Renal pelvis (tissue), 4 donors: ENCODE results near the gene PDZD4. TPM values are rescaled to one million over a fixed set of nuclear protein-coding genes. Genes with fewer than 3 reads are reported as not detected.

Experiments used
- DNase-seq: peaks from one replicate; pipeline ENCODE4 v3.0.0-alpha.2; 2013
- polyA plus RNA-seq, 3 donors: library from polyadenylated mRNA; unstranded; fragments of 120-200 nt; gene quantifications; one replicate each; pipeline ENCODE4 v1.2.1, GENCODE V29; 2013; ENCODE audit not compliant: insufficient read length in 3 of 3

PDZD4 gene
- polyA plus RNA-seq, 3 donors, result 8.4 to 12.0 (median 11.7) TPM

GRCh38 chrX:153773741-153774575 lies 56.4 kb downstream of the PDZD4 start:
- no peak for DNase-seq

- no peak for DNase-seq
These were observed 57.1 kb downstream of the PDZD4 start for GRCh38 chrX:153773218-153773611.

- DNase-seq, result no peak
These were observed 57.8 kb downstream of the PDZD4 start for GRCh38 chrX:153772316-153773217.

- DNase-seq, result no peak
These were observed 58.7 kb downstream of the PDZD4 start for GRCh38 chrX:153771415-153772315.

- DNase-seq, result no peak
These were observed 59.5 kb downstream of the PDZD4 start for GRCh38 chrX:153770601-153771414.

- no peak for DNase-seq
These were observed 60.3 kb downstream of the PDZD4 start for GRCh38 chrX:153769865-153770600.

GRCh38 chrX:153769158-153769864 lies 61.0 kb downstream of the PDZD4 start:
- no peak for DNase-seq

- no peak for DNase-seq
These were observed 61.8 kb downstream of the PDZD4 start for GRCh38 chrX:153768311-153769157.

- DNase-seq, result no peak
These were observed 62.7 kb downstream of the PDZD4 start for GRCh38 chrX:153767674-153768055.

GRCh38 chrX:153766871-153767673 lies 63.3 kb downstream of the PDZD4 start:
- no peak for DNase-seq

- DNase-seq, result no peak
These were observed 64.1 kb downstream of the PDZD4 start for GRCh38 chrX:153766098-153766817.

- DNase-seq, result no peak
These were observed 64.9 kb downstream of the PDZD4 start for GRCh38 chrX:153765138-153766079.

GRCh38 chrX:153764786-153765137 lies 65.6 kb downstream of the PDZD4 start:
- no peak for DNase-seq

GRCh38 chrX:153763989-153764755 lies 66.2 kb downstream of the PDZD4 start, which contains the start of gene PLXNB3:
PLXNB3 (plus strand) TSS chrX:153764249; CDS start chrX:153765536, 1,287 bp downstream.
- DNase-seq, result peak; percentile 52
